Subcutaneous abdominal adipose tissue (tissue), 5 donors: ENCODE data around the gene RIT1.

Experiments used
- H3K27ac ChIP-seq: one replicate; pipeline ENCODE4 v1.7.0; 2013; ENCODE audit warnings: low read depth, mild to moderate bottlenecking, inconsistent platforms, low read length, moderate library complexity
- H3K27me3 ChIP-seq, 5 donors: one replicate each; pipeline ENCODE4 v1.7.0; 2013; ENCODE audit warnings: low read length in 5 of 5, inconsistent platforms in 1 of 5; ENCODE audit not compliant: control insufficient read depth in 5 of 5, insufficient read depth in 4 of 5
- H3K36me3 ChIP-seq, 5 donors: one replicate each; pipeline ENCODE4 v1.7.0; 2013; ENCODE audit warnings: low read length in 5 of 5; ENCODE audit not compliant: control insufficient read depth in 5 of 5, insufficient read depth in 5 of 5
- H3K4me1 ChIP-seq, 5 donors: one replicate each; pipeline ENCODE4 v1.7.0; 2013; ENCODE audit warnings: low read length in 5 of 5, mild to moderate bottlenecking in 3 of 5, moderate library complexity in 1 of 5; ENCODE audit not compliant: control insufficient read depth in 5 of 5, insufficient read depth in 5 of 5
- H3K4me3 ChIP-seq, 5 donors: one replicate each; pipeline ENCODE4 v1.7.0; 2013; ENCODE audit warnings: low read length in 5 of 5, low read depth in 1 of 5
- H3K9ac ChIP-seq, 5 donors: one replicate each; pipeline ENCODE4 v1.7.0; 2013; ENCODE audit warnings: low read length in 5 of 5, mild to moderate bottlenecking in 4 of 5, moderate library complexity in 3 of 5
- H3K9me3 ChIP-seq, 5 donors: one replicate each; pipeline ENCODE4 v1.7.0; 2013; ENCODE audit warnings: low read length in 5 of 5; ENCODE audit not compliant: control insufficient read depth in 5 of 5
- donor health status: healthy.
- donor health status: healthy.
- donor health status: healthy.
- donor health status: healthy.
- donor health status: healthy.

Gene RIT1

GRCh38 chr1:155946633-155947219 lies 35.6 kb upstream of the RIT1 start:
- Histone ChIP-seq H3K4me1 (peaks cover 3 to 45% (median 43%) of the 10 kb centered on the region in 5 donors), H3K4me3 (no peak overlapping the region)

GRCh38 chr1:155944444-155944799 lies 33.3 kb upstream of the RIT1 start:
- Histone ChIP-seq H3K4me1 (peaks cover 12 to 66% (median 58%) of the 10 kb centered on the region in 5 donors), H3K27ac (peak overlapping the region; percentile 30), H3K9me3 (no peaks in the 10 kb centered on the region), H3K9ac (no peak overlapping the region), H3K27me3 (no peaks in the 10 kb centered on the region), H3K4me3 (no peak overlapping the region), H3K36me3 (peaks cover 0 to 40% (median 31%) of the 10 kb centered on the region in 5 donors)

More at GRCh38 chr1:155946633-155947219, 35.6 kb upstream of the RIT1 start:
- Histone ChIP-seq H3K9ac (no peak overlapping the region), H3K27ac (no peak overlapping the region), H3K27me3 (no peaks in the 10 kb centered on the region), H3K9me3 (no peaks in the 10 kb centered on the region), H3K36me3 (peaks cover 0 to 62% (median 52%) of the 10 kb centered on the region in 5 donors)

GRCh38 chr1:155942578-155943141 lies 31.5 kb upstream of the RIT1 start:
- H3K9ac ChIP-seq: peak overlapping the region in 1 of 5 donors; percentile 23
- peaks cover 12 to 78% (median 62%) of the 10 kb centered on the region in 5 donors for H3K4me1 ChIP-seq
- no peak overlapping the region for H3K4me3 ChIP-seq

GRCh38 chr1:155941845-155942531 lies 30.8 kb upstream of the RIT1 start:
- Histone ChIP-seq H3K4me3 (peak overlapping the region in 2 of 5 donors; percentile 6 to 15), H3K4me1 (peaks cover 12 to 74% (median 62%) of the 10 kb centered on the region in 5 donors), H3K9ac (peak overlapping the region in 1 of 5 donors; percentile 23)

More at GRCh38 chr1:155942578-155943141, 31.5 kb upstream of the RIT1 start:
- H3K9me3 ChIP-seq: no peaks in the 10 kb centered on the region
- peak overlapping the region; percentile 69 for H3K27ac ChIP-seq
- peaks cover 0 to 24% (median 16%) of the 10 kb centered on the region in 5 donors for H3K36me3 ChIP-seq
- H3K27me3 ChIP-seq: no peaks in the 10 kb centered on the region

GRCh38 chr1:155940993-155941844 lies 30.1 kb upstream of the RIT1 start, which contains the start of gene RXFP4:
RXFP4 (plus strand) TSS chr1:155941638; CDS start chr1:155941710, 72 bp downstream.
- Histone ChIP-seq H3K27me3 (no peaks in the 10 kb centered on the region), H3K4me1 (peaks cover 12 to 68% (median 62%) of the 10 kb centered on the region in 5 donors), H3K27ac (peak within 1 kb of the TSS; percentile 69), H3K9ac (peak within 1 kb of the TSS in 2 of 5 donors; percentile 2 to 23), H3K36me3 (peaks cover 0 to 9% (median 4%) of the 10 kb centered on the region in 5 donors), H3K4me3 (peak within 1 kb of the TSS in 3 of 5 donors; percentile 6 to 17 (median 16)), H3K9me3 (no peaks in the 10 kb centered on the region)

More at GRCh38 chr1:155941845-155942531, 30.8 kb upstream of the RIT1 start:
- Histone ChIP-seq H3K36me3 (peaks cover 0 to 17% (median 9%) of the 10 kb centered on the region in 5 donors), H3K27me3 (no peaks in the 10 kb centered on the region), H3K9me3 (no peaks in the 10 kb centered on the region), H3K27ac (peak overlapping the region; percentile 69)

- Histone ChIP-seq H3K4me3 (peak overlapping the region in 1 of 5 donors; percentile 16), H3K4me1 (peaks cover 12 to 67% (median 55%) of the 10 kb centered on the region in 5 donors), H3K27me3 (no peaks in the 10 kb centered on the region), H3K36me3 (peaks cover 0 to 4% (median 0%) of the 10 kb centered on the region in 5 donors), H3K9ac (peak overlapping the region in 2 of 5 donors; percentile 2 to 66), H3K9me3 (no peaks in the 10 kb centered on the region), H3K27ac (peak overlapping the region; percentile 69)
Observed at GRCh38 chr1:155940482-155940992, 29.4 kb upstream of the RIT1 start.

GRCh38 chr1:155938220-155938627 lies 27.1 kb upstream of the RIT1 start:
- Histone ChIP-seq H3K4me3 (no peak overlapping the region), H3K9ac (no peak overlapping the region), H3K27ac (peak overlapping the region; percentile 59), H3K27me3 (no peaks in the 10 kb centered on the region), H3K9me3 (no peaks in the 10 kb centered on the region), H3K36me3 (no peaks in the 10 kb centered on the region), H3K4me1 (peaks cover 10 to 60% (median 48%) of the 10 kb centered on the region in 5 donors)

GRCh38 chr1:155934936-155935590 lies 23.9 kb upstream of the RIT1 start:
- Histone ChIP-seq H3K9me3 (no peaks in the 10 kb centered on the region), H3K36me3 (peaks cover 7 to 25% (median 12%) of the 10 kb centered on the region in 5 donors), H3K27me3 (no peaks in the 10 kb centered on the region), H3K4me1 (peaks cover 8 to 59% (median 52%) of the 10 kb centered on the region in 5 donors), H3K4me3 (peak overlapping the region; percentile 81 to 98 (median 92)), H3K9ac (peak overlapping the region; percentile 59 to 99 (median 74)), H3K27ac (peak overlapping the region; percentile 96)
